C4-2B (cell line): ENCODE measurements around the gene LYZL1.

Experiments used
- CTCF ChIP-seq: fragments of 450-650 bp; conservative IDR thresholded peaks from 2 replicates; pipeline ENCODE4 v1.5.1; 2017; ENCODE audit warnings: mild to moderate bottlenecking
- ZFX ChIP-seq: fragments of 450-650 bp; IDR thresholded peaks from 2 replicates; pipeline ENCODE4 v1.6.1; 2017

GRCh38 chr10:29279779-29280487 is 8.9 kb upstream of the LYZL1 start:
- TF ChIP-seq CTCF (no peak), ZFX (no peak)
